Measurements from ENCODE around the gene SUPT6H.

The SUPT6H gene

GRCh38 chr17:28624148-28624547 lies 37.9 kb upstream of the SUPT6H start:
- Histone ChIP-seq H3K4me3 (ENCODE audit: low read length) (no peak overlapping the region), H3K36me3 (ENCODE audit: control insufficient read depth, insufficient read depth, low read length, severe bottlenecking) (peaks cover 76% of the 10 kb centered on the region), H3K4me1 (ENCODE audit: control insufficient read depth, insufficient read depth, low read length) (no peaks in the 10 kb centered on the region), H3K9ac (ENCODE audit: low read length) (no peak overlapping the region), H3K27me3 (replicated peaks; ENCODE audit: control insufficient read depth, insufficient read depth, low read length) (no peaks in the 10 kb centered on the region), H3K9me3 (ENCODE audit: control insufficient read depth, low read length) (no peaks in the 10 kb centered on the region)
- DNase-seq (ENCODE audit: low read depth), result no peak

GRCh38 chr17:28626818-28627217 lies 35.2 kb upstream of the SUPT6H start:
- H3K4me3 ChIP-seq (ENCODE audit: low read length), result no peak overlapping the region
- no peak for DNase-seq (ENCODE audit: low read depth)
- no peak overlapping the region for H3K9ac ChIP-seq (ENCODE audit: low read length)
- H3K36me3 ChIP-seq (ENCODE audit: control insufficient read depth, insufficient read depth, low read length, severe bottlenecking), result peaks cover 69% of the 10 kb centered on the region
- H3K27me3 ChIP-seq (replicated peaks; ENCODE audit: control insufficient read depth, insufficient read depth, low read length), result no peaks in the 10 kb centered on the region
- no peaks in the 10 kb centered on the region for H3K4me1 ChIP-seq (ENCODE audit: control insufficient read depth, insufficient read depth, low read length)
- H3K9me3 ChIP-seq (ENCODE audit: control insufficient read depth, low read length), result no peaks in the 10 kb centered on the region

- DNase-seq (ENCODE audit: low read depth), result no peak
- H3K4me1 ChIP-seq (ENCODE audit: control insufficient read depth, insufficient read depth, low read length), result no peaks in the 10 kb centered on the region
- H3K9me3 ChIP-seq (ENCODE audit: control insufficient read depth, low read length), result no peaks in the 10 kb centered on the region
- no peak overlapping the region for H3K9ac ChIP-seq (ENCODE audit: low read length)
- H3K36me3 ChIP-seq (ENCODE audit: control insufficient read depth, insufficient read depth, low read length, severe bottlenecking), result peaks cover 95% of the 10 kb centered on the region
- H3K27me3 ChIP-seq (replicated peaks; ENCODE audit: control insufficient read depth, insufficient read depth, low read length), result no peaks in the 10 kb centered on the region
- no peak overlapping the region for H3K4me3 ChIP-seq (ENCODE audit: low read length)
Observed at GRCh38 chr17:28634206-28634865, 27.7 kb upstream of the SUPT6H start.

- Histone ChIP-seq H3K27me3 (replicated peaks; ENCODE audit: control insufficient read depth, insufficient read depth, low read length) (no peaks in the 10 kb centered on the region), H3K4me1 (ENCODE audit: control insufficient read depth, insufficient read depth, low read length) (no peaks in the 10 kb centered on the region), H3K9me3 (ENCODE audit: control insufficient read depth, low read length) (no peaks in the 10 kb centered on the region), H3K9ac (ENCODE audit: low read length) (no peak overlapping the region), H3K4me3 (ENCODE audit: low read length) (no peak overlapping the region), H3K36me3 (ENCODE audit: control insufficient read depth, insufficient read depth, low read length, severe bottlenecking) (peaks cover 98% of the 10 kb centered on the region)
- DNase-seq (ENCODE audit: low read depth), result no peak
Observed at GRCh38 chr17:28635506-28635905, 26.5 kb upstream of the SUPT6H start.

- Histone ChIP-seq H3K4me3 (ENCODE audit: low read length) (no peak overlapping the region), H3K4me1 (ENCODE audit: control insufficient read depth, insufficient read depth, low read length) (peaks cover 20% of the 10 kb centered on the region), H3K9me3 (ENCODE audit: control insufficient read depth, low read length) (no peaks in the 10 kb centered on the region), H3K27me3 (replicated peaks; ENCODE audit: control insufficient read depth, insufficient read depth, low read length) (no peaks in the 10 kb centered on the region), H3K9ac (ENCODE audit: low read length) (no peak overlapping the region), H3K36me3 (ENCODE audit: control insufficient read depth, insufficient read depth, low read length, severe bottlenecking) (peaks cover 64% of the 10 kb centered on the region)
- no peak for DNase-seq (ENCODE audit: low read depth)
Observed at GRCh38 chr17:28641579-28641978, 20.4 kb upstream of the SUPT6H start.

GRCh38 chr17:28643983-28644786 lies 17.8 kb upstream of the SUPT6H start:
- peak; percentile 82 for DNase-seq (ENCODE audit: low read depth)
- Histone ChIP-seq H3K4me1 (ENCODE audit: control insufficient read depth, insufficient read depth, low read length) (peaks cover 22% of the 10 kb centered on the region), H3K27me3 (replicated peaks; ENCODE audit: control insufficient read depth, insufficient read depth, low read length) (no peaks in the 10 kb centered on the region), H3K9ac (ENCODE audit: low read length) (peak overlapping the region; percentile 91), H3K9me3 (ENCODE audit: control insufficient read depth, low read length) (no peaks in the 10 kb centered on the region), H3K4me3 (ENCODE audit: low read length) (peak overlapping the region; percentile 95), H3K36me3 (ENCODE audit: control insufficient read depth, insufficient read depth, low read length, severe bottlenecking) (peaks cover 49% of the 10 kb centered on the region)

- peak; percentile 99 for DNase-seq (ENCODE audit: low read depth)
- Histone ChIP-seq H3K4me1 (ENCODE audit: control insufficient read depth, insufficient read depth, low read length) (peaks cover 22% of the 10 kb centered on the region), H3K4me3 (ENCODE audit: low read length) (peak within 1 kb of the TSS; percentile 95), H3K27me3 (replicated peaks; ENCODE audit: control insufficient read depth, insufficient read depth, low read length) (no peaks in the 10 kb centered on the region), H3K9ac (ENCODE audit: low read length) (peak within 1 kb of the TSS; percentile 91), H3K36me3 (ENCODE audit: control insufficient read depth, insufficient read depth, low read length, severe bottlenecking) (peaks cover 43% of the 10 kb centered on the region), H3K9me3 (ENCODE audit: control insufficient read depth, low read length) (no peaks in the 10 kb centered on the region)
Observed at GRCh38 chr17:28644787-28645575, 17.0 kb upstream of the SUPT6H start, which contains the start of gene BLTP2. Gene BLTP2 (minus strand): TSS chr17:28645158. CDS start chr17:28645056, 102 bp downstream.

- Histone ChIP-seq H3K36me3 (ENCODE audit: control insufficient read depth, insufficient read depth, low read length, severe bottlenecking) (peaks cover 42% of the 10 kb centered on the region), H3K9me3 (ENCODE audit: control insufficient read depth, low read length) (no peaks in the 10 kb centered on the region), H3K4me1 (ENCODE audit: control insufficient read depth, insufficient read depth, low read length) (peaks cover 22% of the 10 kb centered on the region), H3K9ac (ENCODE audit: low read length) (peak overlapping the region; percentile 91), H3K4me3 (ENCODE audit: low read length) (peak overlapping the region; percentile 95), H3K27me3 (replicated peaks; ENCODE audit: control insufficient read depth, insufficient read depth, low read length) (no peaks in the 10 kb centered on the region)
- no peak for DNase-seq (ENCODE audit: low read depth)
Observed at GRCh38 chr17:28645576-28645939, 16.4 kb upstream of the SUPT6H start.

- Histone ChIP-seq H3K27me3 (replicated peaks; ENCODE audit: control insufficient read depth, insufficient read depth, low read length) (no peaks in the 10 kb centered on the region), H3K4me3 (ENCODE audit: low read length) (peak overlapping the region; percentile 95), H3K36me3 (ENCODE audit: control insufficient read depth, insufficient read depth, low read length, severe bottlenecking) (peaks cover 41% of the 10 kb centered on the region), H3K9me3 (ENCODE audit: control insufficient read depth, low read length) (no peaks in the 10 kb centered on the region), H3K9ac (ENCODE audit: low read length) (peak overlapping the region; percentile 91), H3K4me1 (ENCODE audit: control insufficient read depth, insufficient read depth, low read length) (peaks cover 22% of the 10 kb centered on the region)
- DNase-seq (ENCODE audit: low read depth), result no peak
Observed at GRCh38 chr17:28646039-28646754, 15.8 kb upstream of the SUPT6H start.

- peaks cover 29% of the 10 kb centered on the region for H3K36me3 ChIP-seq (ENCODE audit: control insufficient read depth, insufficient read depth, low read length, severe bottlenecking)
- H3K9me3 ChIP-seq (ENCODE audit: control insufficient read depth, low read length), result no peaks in the 10 kb centered on the region
- no peak for DNase-seq (ENCODE audit: low read depth)
- peaks cover 16% of the 10 kb centered on the region for H3K4me1 ChIP-seq (ENCODE audit: control insufficient read depth, insufficient read depth, low read length)
- H3K4me3 ChIP-seq (ENCODE audit: low read length), result no peak overlapping the region
- H3K9ac ChIP-seq (ENCODE audit: low read length), result no peak overlapping the region
- no peaks in the 10 kb centered on the region for H3K27me3 ChIP-seq (replicated peaks; ENCODE audit: control insufficient read depth, insufficient read depth, low read length)
Observed at GRCh38 chr17:28648698-28649097, 13.3 kb upstream of the SUPT6H start.
